ENCODE data around the gene DLEC1. TPM values are rescaled to one million over a fixed set of nuclear protein-coding genes. Genes with fewer than 3 reads are reported as not detected.

DLEC1 gene
- total RNA-seq, 4 donors from 2014 or later = 0.07 to 0.78 (median 0.16) TPM

GRCh38 chr3:37997342-37997741 is 41.7 kb upstream of the DLEC1 start:
- H3K36me3 ChIP-seq = peaks cover 0 to 12% of the 10 kb centered on the region in 2 donors
- WGBS, 2 donors (ENCODE audit: low coverage in 1 of 2) = no CpG with 5 or more reads among the region's 10 CpGs
- H3K27ac ChIP-seq = peak overlapping the region in 2 of 4 donors; percentile 91 to 92
- no peaks in the 10 kb centered on the region for H3K9me3 ChIP-seq
- ATAC-seq = no peak
- peaks cover 0 to 52% (median 9%) of the 10 kb centered on the region in 3 donors for H3K4me1 ChIP-seq
- H3K4me3 ChIP-seq = no peak overlapping the region
- H3K27me3 ChIP-seq = no peaks in the 10 kb centered on the region
- TF ChIP-seq POLR2AphosphoS5 (IDR thresholded peaks at IDR 0.05) = no peak
- TF ChIP-seq, protein P1, sequence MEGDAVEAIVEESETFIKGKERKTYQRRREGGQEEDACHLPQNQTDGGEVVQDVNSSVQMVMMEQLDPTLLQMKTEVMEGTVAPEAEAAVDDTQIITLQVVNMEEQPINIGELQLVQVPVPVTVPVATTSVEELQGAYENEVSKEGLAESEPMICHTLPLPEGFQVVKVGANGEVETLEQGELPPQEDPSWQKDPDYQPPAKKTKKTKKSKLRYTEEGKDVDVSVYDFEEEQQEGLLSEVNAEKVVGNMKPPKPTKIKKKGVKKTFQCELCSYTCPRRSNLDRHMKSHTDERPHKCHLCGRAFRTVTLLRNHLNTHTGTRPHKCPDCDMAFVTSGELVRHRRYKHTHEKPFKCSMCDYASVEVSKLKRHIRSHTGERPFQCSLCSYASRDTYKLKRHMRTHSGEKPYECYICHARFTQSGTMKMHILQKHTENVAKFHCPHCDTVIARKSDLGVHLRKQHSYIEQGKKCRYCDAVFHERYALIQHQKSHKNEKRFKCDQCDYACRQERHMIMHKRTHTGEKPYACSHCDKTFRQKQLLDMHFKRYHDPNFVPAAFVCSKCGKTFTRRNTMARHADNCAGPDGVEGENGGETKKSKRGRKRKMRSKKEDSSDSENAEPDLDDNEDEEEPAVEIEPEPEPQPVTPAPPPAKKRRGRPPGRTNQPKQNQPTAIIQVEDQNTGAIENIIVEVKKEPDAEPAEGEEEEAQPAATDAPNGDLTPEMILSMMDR (IDR thresholded peaks at IDR 0.05) = no peak
- TF ChIP-seq POLR2A (IDR thresholded peaks at IDR 0.05) = no peak
- TF ChIP-seq EP300 (IDR thresholded peaks at IDR 0.05) = no peak

- peaks cover 0 to 14% of the 10 kb centered on the region in 2 donors for H3K36me3 ChIP-seq
- peak overlapping the region in 1 of 2 donors; percentile 59 for H3K4me3 ChIP-seq
- TF ChIP-seq, protein P1 (IDR thresholded peaks at IDR 0.05) = no peak
- TF ChIP-seq POLR2AphosphoS5 (IDR thresholded peaks at IDR 0.05) = no peak
- no peak for TF ChIP-seq POLR2A (IDR thresholded peaks at IDR 0.05)
- no peak for TF ChIP-seq EP300 (IDR thresholded peaks at IDR 0.05)
- no peaks in the 10 kb centered on the region for H3K27me3 ChIP-seq
- no CpG with 5 or more reads among the region's 6 CpGs for WGBS, 2 donors (ENCODE audit: low coverage in 1 of 2)
- peak overlapping the region in 3 of 4 donors; percentile 85 to 92 (median 91) for H3K27ac ChIP-seq
- no peak for ATAC-seq
- H3K9me3 ChIP-seq = no peaks in the 10 kb centered on the region
- H3K4me1 ChIP-seq = peaks cover 0 to 54% (median 9%) of the 10 kb centered on the region in 3 donors
These were observed 41.1 kb upstream of the DLEC1 start for GRCh38 chr3:37997791-37998370.

GRCh38 chr3:37999836-38000235 is 39.2 kb upstream of the DLEC1 start:
- H3K27ac ChIP-seq = no peak overlapping the region
- no peak for ATAC-seq

GRCh38 chr3:38000242-38000916 is 38.6 kb upstream of the DLEC1 start:
- Histone ChIP-seq H3K4me3 (no peak overlapping the region), H3K36me3 (peaks cover 0 to 17% of the 10 kb centered on the region in 2 donors), H3K9me3 (no peaks in the 10 kb centered on the region), H3K27ac (no peak overlapping the region), H3K4me1 (peaks cover 0 to 50% (median 15%) of the 10 kb centered on the region in 3 donors), H3K27me3 (no peaks in the 10 kb centered on the region)
- TF ChIP-seq POLR2A (IDR thresholded peaks at IDR 0.05) (no peak), POLR2AphosphoS5 (IDR thresholded peaks at IDR 0.05) (no peak), EP300 (IDR thresholded peaks at IDR 0.05) (no peak)
- TF ChIP-seq, protein P1 (IDR thresholded peaks at IDR 0.05) = no peak
- WGBS, 2 donors (ENCODE audit: low coverage in 1 of 2) = 80 to 85% methylated on average over 2 to 4 of the region's 6 CpGs
- ATAC-seq = no peak

More at GRCh38 chr3:37999836-38000235, 39.2 kb upstream of the DLEC1 start:
- WGBS, 2 donors (ENCODE audit: low coverage in 1 of 2) = 87 to 93% methylated on average over 4 to 5 of the region's 6 CpGs
- Histone ChIP-seq H3K4me3 (no peak overlapping the region), H3K36me3 (peaks cover 0 to 14% of the 10 kb centered on the region in 2 donors), H3K27me3 (no peaks in the 10 kb centered on the region), H3K4me1 (peaks cover 0 to 55% (median 15%) of the 10 kb centered on the region in 3 donors), H3K9me3 (no peaks in the 10 kb centered on the region)
- TF ChIP-seq POLR2AphosphoS5 (IDR thresholded peaks at IDR 0.05) = no peak
- TF ChIP-seq, protein P1 (IDR thresholded peaks at IDR 0.05) = no peak
- TF ChIP-seq POLR2A (IDR thresholded peaks at IDR 0.05) = no peak
- no peak for TF ChIP-seq EP300 (IDR thresholded peaks at IDR 0.05)

Measured in gastroesophageal sphincter (tissue), 4 donors.